Activated CD8-positive, alpha-beta memory T cell treated with anti-CD3 and anti-CD28 coated beads, Interleukin-2, amount 10 ng/mL, durations not matched to agents 7 days and 5 days (primary cell): Measurements from ENCODE around the gene TAF1D. TPM values are rescaled to one million over a fixed set of nuclear protein-coding genes. Genes with fewer than 3 reads are reported as not detected.

Experiments used
- ATAC-seq: fragments of 150-1000 bp; cut with Tn5 transposase; one replicate; pipeline ENCODE4 v1.10.0; 2021; ENCODE audit warnings: moderate library complexity
- CTCF ChIA-PET: fragments of 350-600 bp; sonication (Branson Sonifier 250); formaldehyde crosslinking; loops from one replicate; lab custom pipeline; 2021; ENCODE audit warnings: antibody characterized with exemption; lab: Charles Lee
- DNase-seq: peaks from one replicate; pipeline ENCODE4 v3.0.0-alpha.2; 2020
- H3K27ac Mint-ChIP-seq: one replicate; pipeline ENCODE4 v1.8.0; 2021; ENCODE audit warnings: mild to moderate bottlenecking, mixed read lengths
- H3K27me3 Mint-ChIP-seq: one replicate; pipeline ENCODE4 v1.8.0; 2021; ENCODE audit warnings: mixed read lengths
- H3K36me3 Mint-ChIP-seq: one replicate; pipeline ENCODE4 v1.8.0; 2021; ENCODE audit warnings: mild to moderate bottlenecking, mixed read lengths
- H3K4me1 Mint-ChIP-seq: one replicate; pipeline ENCODE4 v1.8.0; 2021; ENCODE audit warnings: mixed read lengths
- H3K4me3 Mint-ChIP-seq: one replicate; pipeline ENCODE4 v1.8.0; 2021; ENCODE audit warnings: mild to moderate bottlenecking, moderate library complexity, mixed read lengths
- H3K9me3 Mint-ChIP-seq: one replicate; pipeline ENCODE4 v1.8.0; 2022; ENCODE audit warnings: low read depth, mixed read lengths
- microRNA-seq: library from miRNA; unstranded; fragments of <30 nt; microRNA quantifications from one replicate; pipeline ENCODE4 v1.2.0, GENCODE V29; 2022
- total RNA-seq, 2 experiments: library from RNA; stranded (reverse); gene quantifications; one replicate each; pipeline ENCODE4 v1.2.3, GENCODE V29; 2021

The TAF1D gene
- total RNA-seq, 2 experiments from 2014 or later = 201 to 221 TPM

DNA sequence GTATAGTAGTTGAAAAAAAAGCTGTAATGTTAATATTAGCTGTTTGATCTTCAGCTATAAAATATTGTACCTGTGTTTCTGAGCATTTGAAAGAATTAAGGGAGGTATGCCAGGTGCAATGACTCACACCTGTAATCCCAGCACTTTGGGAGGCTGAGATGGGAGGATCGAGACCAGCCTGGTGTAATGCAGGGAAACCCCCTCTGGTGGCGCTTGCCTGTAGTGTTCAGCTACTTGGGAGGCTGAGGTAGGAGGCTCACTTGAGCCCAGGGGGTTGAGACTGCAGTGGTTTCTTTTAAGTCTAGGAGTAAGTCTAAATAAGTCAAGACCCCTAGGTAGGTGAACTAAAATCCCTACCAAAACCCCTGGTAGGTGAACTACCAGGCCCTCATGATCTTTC, 37.1 kb downstream of the TAF1D start:
- CTCF ChIA-PET = interaction anchor here (1.4 kb wide), 1 partner anchor 12 kb away, joined by 3 read pairs; no protein-coding TSS in a partner anchor
- ATAC-seq (no peak), DNase-seq (no peak)
- Mint-ChIP-seq H3K9me3 (peaks cover 5% of the 10 kb centered on the region), H3K4me3 (no peak overlapping the region), H3K27ac (no peak overlapping the region), H3K4me1 (peaks cover 4% of the 10 kb centered on the region), H3K36me3 (peaks cover 69% of the 10 kb centered on the region), H3K27me3 (no peaks in the 10 kb centered on the region)

DNA sequence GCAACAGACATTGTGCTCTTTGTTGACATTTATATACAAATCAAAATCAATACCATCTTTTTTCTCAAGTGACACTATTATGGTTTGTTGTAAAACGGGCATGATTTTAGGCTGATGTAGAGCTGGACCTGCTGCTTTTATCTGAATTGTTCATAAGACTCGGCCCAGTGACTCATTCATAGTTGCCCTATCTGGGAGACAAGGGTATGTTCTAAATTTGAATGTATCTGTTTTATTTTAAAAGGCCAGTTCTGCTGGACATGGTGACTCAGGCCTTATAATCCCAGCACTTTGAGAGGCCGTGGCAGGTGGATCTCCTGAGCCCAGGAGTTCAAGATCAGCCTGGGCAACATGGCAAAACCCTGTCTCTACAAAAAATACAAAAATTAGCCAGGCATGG, 40.5 kb downstream of the TAF1D start:
- no peaks in the 10 kb centered on the region for H3K9me3 Mint-ChIP-seq
- H3K4me3 Mint-ChIP-seq = no peak overlapping the region
- CTCF ChIA-PET = interaction anchor here (1.1 kb wide), 1 partner anchor 18 kb away, joined by 3 read pairs; no protein-coding TSS in a partner anchor
- H3K4me1 Mint-ChIP-seq = peaks cover 4% of the 10 kb centered on the region
- DNase-seq = no peak
- H3K27me3 Mint-ChIP-seq = no peaks in the 10 kb centered on the region
- peaks cover 73% of the 10 kb centered on the region for H3K36me3 Mint-ChIP-seq
- no peak overlapping the region for H3K27ac Mint-ChIP-seq
- no peak for ATAC-seq

DNA sequence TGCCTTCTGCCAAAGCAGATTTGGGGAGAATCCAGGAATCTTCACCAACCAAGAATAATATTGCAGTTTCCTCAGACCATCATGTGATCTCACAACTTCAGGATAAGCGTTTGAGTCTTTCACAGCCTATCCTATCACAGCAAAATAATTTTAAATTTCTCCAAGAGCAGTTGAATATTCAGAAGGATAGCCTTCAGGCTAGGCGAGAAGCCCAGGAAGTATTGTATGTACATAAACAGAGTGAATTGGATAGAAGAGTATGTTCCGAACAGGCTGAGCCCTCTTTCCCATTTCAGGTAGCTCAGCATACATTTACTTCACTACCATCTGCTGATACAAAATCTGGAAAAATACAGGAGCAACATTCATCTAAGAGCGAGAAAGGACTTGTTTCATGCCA, 43.7 kb downstream of the TAF1D start:
- ATAC-seq (no peak), DNase-seq (no peak)
- H3K4me1 Mint-ChIP-seq = peaks cover 4% of the 10 kb centered on the region
- peaks cover 70% of the 10 kb centered on the region for H3K36me3 Mint-ChIP-seq
- H3K9me3 Mint-ChIP-seq = no peaks in the 10 kb centered on the region
- H3K27me3 Mint-ChIP-seq = no peaks in the 10 kb centered on the region
- CTCF ChIA-PET = no interaction called here
- H3K4me3 Mint-ChIP-seq = no peak overlapping the region
- H3K27ac Mint-ChIP-seq = no peak overlapping the region

DNA sequence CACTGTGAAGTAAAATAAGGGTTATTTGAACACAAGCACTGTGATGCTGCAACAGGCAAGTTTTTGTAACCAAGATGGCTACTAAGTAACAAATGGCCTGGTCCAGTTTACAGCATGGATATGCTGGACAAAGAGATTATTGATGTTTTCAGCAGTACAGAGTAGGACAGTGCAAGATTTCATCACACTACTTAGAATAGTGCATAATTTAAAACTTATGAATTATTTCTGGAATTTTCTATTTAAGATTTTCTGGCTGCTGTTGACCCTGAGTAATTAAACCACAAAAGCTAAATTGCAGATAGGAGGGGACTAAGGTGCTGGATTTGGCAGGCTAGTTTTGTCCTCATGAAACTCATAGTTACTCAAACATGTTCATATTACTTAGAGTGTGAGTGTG, 46.7 kb downstream of the TAF1D start:
- H3K27me3 Mint-ChIP-seq = no peaks in the 10 kb centered on the region
- CTCF ChIA-PET = no interaction called here

DNA sequence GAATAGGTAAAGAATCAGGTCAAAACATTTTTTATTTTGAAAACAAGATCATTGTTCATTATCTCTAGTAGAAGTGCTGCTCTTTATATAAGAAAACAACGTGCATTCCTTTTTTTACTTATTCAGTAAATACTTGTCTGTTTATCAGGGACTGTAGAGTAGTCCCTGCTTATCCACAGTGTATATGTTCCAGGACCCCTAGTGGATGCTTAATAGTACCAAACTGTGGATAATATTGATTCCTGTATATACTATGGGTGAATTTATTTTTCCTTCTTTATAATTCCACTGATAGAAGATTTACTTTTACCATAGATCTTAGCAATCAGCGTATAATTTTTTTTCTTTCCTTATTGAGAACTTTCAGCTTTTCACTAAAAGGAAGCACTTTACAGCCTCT, 47.2 kb downstream of the TAF1D start:
- no peak overlapping the region for H3K27ac Mint-ChIP-seq
- H3K4me1 Mint-ChIP-seq = peaks cover 5% of the 10 kb centered on the region
- peaks cover 66% of the 10 kb centered on the region for H3K36me3 Mint-ChIP-seq
- H3K9me3 Mint-ChIP-seq = no peaks in the 10 kb centered on the region
- no peak for ATAC-seq
- CTCF ChIA-PET = no interaction called here
- DNase-seq = no peak
- no peaks in the 10 kb centered on the region for H3K27me3 Mint-ChIP-seq
- no peak overlapping the region for H3K4me3 Mint-ChIP-seq

More for the DNA sequence above, 46.7 kb downstream of the TAF1D start:
- ATAC-seq (no peak), DNase-seq (no peak)
- Mint-ChIP-seq H3K4me3 (no peak overlapping the region), H3K36me3 (peaks cover 66% of the 10 kb centered on the region), H3K27ac (no peak overlapping the region), H3K4me1 (peaks cover 2% of the 10 kb centered on the region), H3K9me3 (no peaks in the 10 kb centered on the region)

DNA sequence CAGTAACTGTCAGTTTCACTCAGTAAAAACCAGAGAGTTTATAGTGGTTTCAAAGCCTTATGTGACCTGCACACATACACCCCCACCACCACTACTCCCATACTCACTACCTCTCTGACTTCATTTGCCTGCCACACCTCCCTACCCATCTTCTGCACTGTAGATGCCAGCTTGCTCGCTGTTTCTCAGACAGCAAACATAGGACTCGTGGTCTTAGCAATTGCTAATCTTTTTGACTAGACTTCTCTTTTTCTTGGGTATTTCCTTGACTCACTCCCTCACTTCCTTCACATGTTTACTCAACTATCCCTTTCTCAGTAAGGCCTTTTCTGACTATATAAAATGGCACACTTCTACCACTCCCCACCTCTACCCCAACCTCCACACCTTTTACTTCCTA, 52.1 kb downstream of the TAF1D start:
- CTCF ChIA-PET = no interaction called here
- DNase-seq = peak; percentile 43
- no peaks in the 10 kb centered on the region for H3K27me3 Mint-ChIP-seq
- peak overlapping the region; percentile 52 for H3K27ac Mint-ChIP-seq
- ATAC-seq = peak; percentile 78
- H3K4me1 Mint-ChIP-seq = peaks cover 25% of the 10 kb centered on the region
- H3K9me3 Mint-ChIP-seq = no peaks in the 10 kb centered on the region
- H3K4me3 Mint-ChIP-seq = no peak overlapping the region
- peaks cover 62% of the 10 kb centered on the region for H3K36me3 Mint-ChIP-seq

DNA sequence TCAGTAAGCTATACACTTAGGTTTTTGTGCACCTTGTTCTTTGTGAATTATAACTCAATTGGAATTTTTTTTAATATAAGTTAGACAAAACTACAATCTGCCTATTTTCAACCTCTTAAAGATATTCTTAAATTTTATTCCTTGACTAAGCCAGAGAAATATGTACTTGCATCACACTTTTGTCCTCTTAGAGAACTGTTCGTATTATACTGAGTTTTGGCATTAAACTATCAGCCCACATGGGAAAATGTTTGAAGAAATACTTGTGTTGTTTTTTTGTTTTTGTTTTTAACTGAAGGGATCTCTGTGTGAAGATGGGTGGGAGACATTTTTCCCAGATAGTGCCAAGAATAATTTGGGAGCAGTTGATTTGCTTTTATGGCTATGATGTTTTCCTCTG, 54.5 kb downstream of the TAF1D start:
- H3K27ac Mint-ChIP-seq = no peak overlapping the region

DNA sequence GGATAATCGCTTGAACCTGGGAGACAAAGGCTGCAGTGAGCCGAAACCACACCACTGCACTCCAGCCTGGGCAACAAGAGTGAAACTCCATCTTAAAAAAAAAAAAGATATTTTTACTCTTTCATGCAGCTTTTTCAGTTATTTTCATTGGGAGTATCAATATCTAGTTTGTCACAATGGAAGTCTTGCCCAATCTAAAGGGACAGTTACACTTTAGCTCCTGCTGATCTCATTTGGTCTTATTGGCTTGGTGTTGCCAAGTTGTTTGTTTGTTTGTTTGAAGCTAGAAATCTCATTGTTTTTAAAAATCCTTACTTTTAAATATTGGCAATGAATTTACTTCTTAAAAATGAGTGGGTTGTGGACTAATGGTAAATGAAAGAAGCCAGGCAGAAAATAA, 55.1 kb downstream of the TAF1D start:
- no peak for DNase-seq
- ATAC-seq = no peak

More for the DNA sequence above, 54.5 kb downstream of the TAF1D start:
- Mint-ChIP-seq H3K4me1 (peaks cover 25% of the 10 kb centered on the region), H3K9me3 (no peaks in the 10 kb centered on the region), H3K4me3 (no peak overlapping the region), H3K27me3 (no peaks in the 10 kb centered on the region), H3K36me3 (peaks cover 72% of the 10 kb centered on the region)
- no peak for ATAC-seq
- CTCF ChIA-PET = no interaction called here
- no peak for DNase-seq

More for the DNA sequence above, 55.1 kb downstream of the TAF1D start:
- Mint-ChIP-seq H3K4me1 (peaks cover 25% of the 10 kb centered on the region), H3K9me3 (no peaks in the 10 kb centered on the region), H3K4me3 (no peak overlapping the region), H3K27ac (no peak overlapping the region), H3K36me3 (peaks cover 71% of the 10 kb centered on the region), H3K27me3 (no peaks in the 10 kb centered on the region)
- CTCF ChIA-PET = no interaction called here

Small RNAs within 50 kb of the gene (microRNA-seq; reads per million reads assigned to microRNA genes)
- gene MIR1304 = 57.9 reads per million, percentile 59 among the genes with 10 or more reads in this experiment

Other genes starting within 250 kb of the TAF1D start
- gene SMCO4, start 198.1 kb downstream of the TAF1D start, total RNA-seq = 10 to 100 TPM; 37.5 to 62.6 TPM
- gene CEP295, start 79.8 kb downstream of the TAF1D start, total RNA-seq = 10 to 100 TPM; 29.5 to 34.2 TPM
- gene C11orf54, start 177 bp upstream of the TAF1D start, total RNA-seq = 10 to 100 TPM; 17.1 to 18.3 TPM
- 10 to 100 TPM; 38.8 to 47.2 TPM for gene MED17, start 42.8 kb upstream of the TAF1D start, total RNA-seq
- not detected for gene VSTM5, start 109.1 kb upstream of the TAF1D start, total RNA-seq